GM19438 (cell line): ENCODE results near the gene CFAP57.
A peak's percentile ranks its signal among the peaks of the same experiment; 100 is the strongest.
"Not testable (repeated sequence)": the region's sequence is repeated elsewhere in the genome, so short reads cannot be mapped to it uniquely, and the experiment has no call there.

Experiments
- ATAC-seq: cut with Tn5 transposase; IDR thresholded peaks from one replicate; pipeline ENCODE4 v1.9.1; 2021; ENCODE audit warnings: low read depth; ENCODE audit not compliant: unreplicated experiment

Gene CFAP57

DNA sequence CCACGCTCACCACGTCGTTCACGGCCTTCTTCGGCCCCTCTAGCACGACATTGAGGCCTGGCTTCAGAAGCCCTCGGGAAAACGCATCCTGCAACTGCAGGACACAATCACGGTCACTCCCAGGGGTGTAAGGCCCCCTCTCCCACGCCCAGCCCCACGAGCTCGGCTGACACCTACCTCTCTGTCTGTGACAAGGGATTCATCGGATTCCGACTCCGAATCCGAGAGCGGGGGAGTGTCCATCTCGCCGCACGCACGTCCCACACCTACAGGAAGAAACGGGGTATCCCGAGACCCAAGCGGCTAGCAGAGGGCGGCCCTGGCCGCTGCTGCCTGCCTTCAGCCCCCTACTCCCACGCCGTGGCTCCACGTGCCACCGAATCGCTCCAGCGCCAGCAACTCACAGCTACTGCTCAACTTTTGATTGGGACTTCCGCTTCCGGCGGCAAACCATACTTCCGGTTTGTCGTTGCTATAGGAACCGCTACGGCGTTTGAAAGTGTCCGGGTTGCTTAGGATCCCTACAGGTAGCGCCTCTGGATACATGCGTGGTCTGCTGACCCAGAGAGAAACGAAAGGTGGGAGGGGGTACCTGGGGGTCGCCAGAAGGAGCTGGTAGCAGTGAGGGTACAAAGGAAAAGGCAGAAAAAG, at the start of gene CFAP57, which contains the start of gene EBNA1BP2:
CFAP57 (plus strand) TSS at position 455 of the 651 bp plus-strand sequence. CDS start 424 bp downstream, outside the sequence.
EBNA1BP2 (minus strand) TSS at position 415 of the 651 bp plus-strand sequence; CDS start at position 243, 172 bp downstream.
- peak; percentile 89 for ATAC-seq

- ATAC-seq = no peak
Observed at GRCh38 chr1:43123031-43123430, 49.1 kb upstream of the CFAP57 start.

DNA sequence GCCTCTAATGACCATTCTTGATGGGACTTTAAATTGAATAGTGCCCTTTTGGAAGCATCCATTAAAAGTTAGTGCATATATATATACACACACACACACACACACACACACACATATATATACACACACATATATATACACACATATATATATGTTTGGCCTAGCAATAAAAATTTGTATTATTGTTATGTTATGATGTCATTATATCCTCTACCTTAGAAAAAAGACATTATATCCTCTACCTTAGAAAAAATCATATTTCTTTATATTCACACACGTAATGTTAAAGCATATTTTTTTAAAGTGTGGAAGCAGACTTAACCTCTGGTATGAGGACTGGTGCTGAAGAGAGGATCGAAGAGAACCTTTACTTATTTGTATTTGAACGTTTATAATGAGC, 43.3 kb upstream of the CFAP57 start:
- no peak for ATAC-seq

- no peak for ATAC-seq
Observed at GRCh38 chr1:43129426-43129825, 42.7 kb upstream of the CFAP57 start.

DNA sequence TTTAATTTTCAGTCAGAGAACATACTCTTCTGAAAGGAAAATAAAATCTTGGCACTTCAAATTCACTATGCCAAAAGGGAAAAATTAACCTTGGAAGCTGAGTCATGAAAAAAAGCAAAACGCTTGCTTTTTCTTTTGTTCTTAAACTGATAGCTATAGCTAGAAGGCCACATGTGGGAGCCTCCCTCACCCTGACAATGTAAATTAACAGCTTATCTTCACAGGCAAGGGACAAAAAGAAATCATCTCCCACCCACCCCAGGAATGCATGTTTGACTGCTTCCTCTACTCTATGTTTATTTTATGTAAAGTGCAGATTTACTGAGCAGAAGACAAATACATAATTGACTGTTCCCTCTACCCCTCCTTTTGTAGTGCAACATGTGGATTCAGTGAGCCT, 38.1 kb upstream of the CFAP57 start:
- ATAC-seq = no peak

DNA sequence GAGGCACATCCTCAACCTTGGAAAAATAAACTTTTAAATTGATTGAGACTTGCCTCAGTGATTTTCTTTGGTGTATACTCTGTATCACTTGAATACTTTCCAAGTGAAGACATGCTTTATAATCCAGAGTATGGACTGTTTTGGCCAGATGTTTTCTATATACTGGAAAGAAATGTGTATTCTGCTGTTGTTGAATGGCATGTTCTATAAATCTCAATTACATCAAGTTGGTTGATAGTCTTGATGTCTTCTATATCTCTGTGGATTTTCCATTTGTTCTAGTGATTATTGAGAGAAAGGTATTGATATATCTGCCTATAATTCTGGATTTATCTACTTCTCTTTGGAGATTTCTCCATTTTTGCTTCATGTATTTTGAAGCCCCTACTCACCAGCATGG, 37.5 kb upstream of the CFAP57 start:
- ATAC-seq = no peak

DNA sequence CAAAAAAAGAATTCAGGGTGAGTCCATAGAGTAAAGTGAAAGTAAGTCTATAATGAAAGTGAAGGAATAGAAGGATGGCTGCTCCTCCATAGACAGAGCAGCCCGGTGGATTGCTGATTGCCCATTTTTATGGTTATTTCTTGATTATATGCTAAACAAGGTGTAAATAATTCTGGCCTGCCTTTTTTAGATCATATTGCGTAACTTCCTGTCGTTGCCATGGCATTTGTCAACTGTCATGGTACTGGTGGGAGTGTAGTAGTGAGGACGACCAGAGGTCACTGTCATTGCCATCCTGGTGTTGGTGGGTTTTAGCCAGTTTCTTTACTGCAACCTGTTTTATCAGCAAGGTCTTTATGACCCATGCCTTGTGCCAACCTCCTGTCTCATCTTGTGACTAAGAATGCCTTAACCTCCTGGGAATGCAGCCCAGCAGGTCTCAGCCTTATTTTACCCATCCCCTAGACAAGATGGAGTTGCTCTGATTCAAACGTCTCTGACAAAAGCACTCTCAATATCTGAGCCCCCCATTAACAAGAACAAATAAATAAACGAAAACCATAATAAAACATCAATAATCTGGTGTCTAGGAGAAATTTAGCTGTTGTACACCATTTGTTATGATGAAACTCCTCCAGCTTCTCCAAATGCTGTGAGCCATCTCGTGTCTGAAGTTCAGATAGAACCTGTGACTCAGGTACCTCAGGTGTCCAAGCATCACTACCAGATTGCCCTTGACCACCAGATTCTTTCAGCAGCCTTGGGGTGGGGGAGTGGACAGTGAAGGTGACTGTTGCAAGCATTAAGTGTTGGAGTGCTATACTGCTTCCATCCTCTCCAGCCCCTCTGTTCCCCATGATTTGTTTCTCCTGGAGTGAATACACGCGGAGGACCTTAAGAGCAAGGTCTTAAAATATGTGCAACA, 36.0 kb upstream of the CFAP57 start:
- no peak for ATAC-seq

DNA sequence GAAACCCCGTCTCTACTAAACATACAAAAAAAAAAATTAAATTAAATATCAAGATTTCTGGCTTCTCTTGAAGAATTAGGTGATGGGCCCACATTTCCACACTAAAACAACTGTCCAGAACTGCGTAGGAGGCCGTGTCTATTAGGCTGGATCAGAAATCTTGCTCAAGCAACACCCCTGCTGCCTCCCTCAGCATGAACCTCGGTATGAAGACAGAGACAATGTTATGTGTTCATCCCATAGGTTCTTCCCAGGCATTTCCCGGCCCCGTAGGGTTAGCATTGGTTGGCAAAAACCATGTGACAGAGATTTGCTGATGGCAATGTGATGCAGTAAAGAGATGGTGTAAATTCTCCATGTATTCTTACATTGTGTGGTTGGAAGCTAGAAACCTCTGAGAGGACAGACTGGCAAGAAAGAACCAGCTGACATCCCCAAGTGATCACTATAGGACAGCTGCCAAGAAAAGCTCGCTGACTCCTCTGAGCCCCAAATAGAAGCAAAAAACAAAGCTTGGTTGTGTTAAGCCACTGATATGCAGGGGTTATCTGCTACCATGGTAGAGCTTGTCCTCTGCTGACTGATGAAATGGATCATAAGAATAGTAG, 34.6 kb upstream of the CFAP57 start:
- ATAC-seq = no peak

- ATAC-seq = not testable (repeated sequence)
Observed at GRCh38 chr1:43139295-43139694, 32.8 kb upstream of the CFAP57 start.

- ATAC-seq = no peak
Observed at GRCh38 chr1:43140010-43140409, 32.1 kb upstream of the CFAP57 start.

DNA sequence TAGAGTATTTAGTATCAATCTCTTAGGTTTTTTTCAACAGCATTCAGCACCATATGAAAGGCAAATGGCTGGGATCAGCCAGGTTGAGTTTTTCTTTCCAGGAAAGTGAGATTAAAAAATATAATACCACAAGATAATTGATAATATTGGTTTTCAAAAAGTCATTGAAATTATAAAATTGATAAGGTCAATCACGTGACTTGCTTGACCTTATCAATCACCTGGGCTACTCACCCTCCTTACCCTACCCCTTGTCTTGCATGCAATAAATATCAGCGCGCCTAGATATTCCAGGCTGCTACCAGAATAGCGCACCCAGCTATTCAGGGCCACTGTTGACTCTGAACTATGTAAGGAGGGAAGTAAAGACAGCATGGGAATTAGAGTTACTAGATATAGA, 31.5 kb upstream of the CFAP57 start:
- ATAC-seq = no peak

GRCh38 chr1:43143441-43143888, 28.7 kb upstream of the CFAP57 start:
- ATAC-seq = no peak

- no peak for ATAC-seq
Observed at GRCh38 chr1:43144237-43144636, 27.9 kb upstream of the CFAP57 start.

DNA sequence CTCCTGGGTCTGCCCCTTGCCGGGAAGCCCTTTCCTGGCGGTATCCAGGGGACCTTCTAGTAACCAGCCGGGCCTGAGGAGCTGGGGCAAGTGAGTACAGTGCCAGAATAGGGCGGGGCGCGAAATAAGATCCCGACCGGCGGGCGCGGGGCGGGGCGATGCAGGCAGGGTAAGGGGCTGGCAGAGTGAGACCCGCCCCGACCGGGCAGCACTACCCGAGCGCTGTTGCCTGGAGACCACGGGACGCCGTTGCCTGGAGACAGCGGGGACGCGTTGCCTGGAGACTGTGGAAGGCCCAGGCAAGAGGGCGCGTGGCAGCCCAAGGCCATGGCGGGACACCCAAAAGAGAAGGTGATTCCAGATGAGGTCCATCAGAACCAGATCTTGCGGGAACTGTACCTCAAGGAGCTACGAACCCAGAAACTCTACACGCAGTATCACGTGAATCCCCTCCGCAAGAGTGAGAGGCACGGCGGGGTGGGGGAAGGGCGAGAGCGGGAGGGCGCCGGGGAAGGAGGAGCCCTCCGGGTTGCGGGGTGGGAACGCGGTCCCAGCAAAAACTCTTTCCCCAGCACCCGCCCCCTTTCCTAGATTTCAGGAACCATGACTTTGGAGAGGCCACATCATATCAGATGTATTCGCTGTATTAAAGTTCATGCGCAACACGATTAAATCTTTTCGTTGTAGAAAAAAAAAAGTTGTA, 24.4 kb upstream of the CFAP57 start:
- ATAC-seq = no peak

- ATAC-seq = no peak
Observed at GRCh38 chr1:43149889-43150288, 22.2 kb upstream of the CFAP57 start.

GRCh38 chr1:43152866-43153265, 19.3 kb upstream of the CFAP57 start:
- no peak for ATAC-seq

GRCh38 chr1:43153443-43153842, 18.7 kb upstream of the CFAP57 start:
- ATAC-seq = no peak

DNA sequence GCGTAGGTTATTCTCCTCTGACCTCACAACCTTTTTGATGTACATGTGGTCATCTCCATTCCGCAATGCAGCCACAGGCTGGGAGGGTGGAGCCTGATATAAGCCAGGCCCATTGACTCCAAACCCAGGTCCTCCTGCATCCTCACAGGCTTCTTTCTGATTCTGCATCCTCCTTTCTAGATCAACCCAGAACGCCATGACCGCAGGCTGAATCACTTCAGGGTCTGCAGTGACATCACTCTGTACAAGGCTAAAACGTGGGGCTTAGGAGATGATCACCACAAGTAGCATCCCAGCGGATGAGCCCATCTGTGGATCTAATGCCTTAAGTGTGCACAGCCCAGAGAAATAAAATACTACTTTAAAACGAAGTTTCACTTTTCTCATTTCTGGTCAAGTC, 16.1 kb upstream of the CFAP57 start:
- ATAC-seq = no peak

DNA sequence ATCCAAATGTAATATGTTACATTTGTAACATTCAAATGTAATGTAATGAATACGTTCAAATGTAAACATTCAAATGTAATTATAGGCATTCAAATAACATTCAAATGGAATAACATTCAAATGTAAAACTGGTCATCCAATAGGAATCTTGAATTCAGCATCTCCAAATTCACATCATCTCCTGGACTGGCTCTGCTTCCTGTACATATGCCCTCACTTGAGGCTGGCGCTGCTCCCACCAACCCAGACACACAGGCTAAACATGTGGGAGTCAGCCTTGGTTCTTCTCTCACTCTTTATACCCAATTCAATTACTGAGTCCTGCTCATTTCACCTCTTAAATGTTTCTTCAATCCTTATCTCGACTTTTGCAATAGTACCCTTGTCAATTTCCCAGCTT, 7.0 kb upstream of the CFAP57 start:
- no peak for ATAC-seq

- ATAC-seq = no peak
Observed at GRCh38 chr1:43165765-43166164, 6.4 kb upstream of the CFAP57 start.
